Neural cell (in vitro differentiated cells): ENCODE results near the gene SKAP1. TPM values are rescaled to one million over a fixed set of nuclear protein-coding genes. Genes with fewer than 3 reads are reported as not detected.

ENCODE experiments used
- H2AFZ ChIP-seq: fragments of 200-600, 300-800 bp; sonication (generic), shearing (Covaris generic); 2 replicates; pipeline ENCODE4 v1.6.0; 2014; ENCODE audit warnings: low read depth, mild to moderate bottlenecking, antibody characterized with exemption, low read length, moderate library complexity
- H3F3A ChIP-seq: fragments of 200-600 bp; shearing (Covaris generic); 2 replicates; pipeline ENCODE4 v1.6.1; 2016; ENCODE audit warnings: mild to moderate bottlenecking, moderate library complexity, mixed read lengths, antibody characterized with exemption, low read length; ENCODE audit not compliant: insufficient read depth, poor library complexity, severe bottlenecking
- H3K27ac ChIP-seq: fragments of 200-600, 300-800 bp; sonication (generic), shearing (Covaris generic); 2 replicates; pipeline ENCODE4 v1.5.1; 2014; ENCODE audit warnings: mild to moderate bottlenecking, low read length, moderate library complexity
- H3K27me3 ChIP-seq: fragments of 300-800, 200-600 bp; sonication (generic), shearing (Covaris generic); 2 replicates; pipeline ENCODE4 v1.6.0; 2014; ENCODE audit warnings: mild to moderate bottlenecking, low read depth, low read length, moderate library complexity; ENCODE audit not compliant: insufficient read depth
- H3K36me3 ChIP-seq: fragments of 300-800, 200-600 bp; sonication (generic), shearing (Covaris generic); 2 replicates; pipeline ENCODE4 v1.5.1; 2014; ENCODE audit warnings: mild to moderate bottlenecking, antibody characterized with exemption, low read length, moderate library complexity; ENCODE audit not compliant: insufficient read depth
- H3K4me2 ChIP-seq: fragments of 300-800, 200-600 bp; sonication (generic), shearing (Covaris generic); 2 replicates; pipeline ENCODE4 v1.6.0; 2014; ENCODE audit warnings: mild to moderate bottlenecking, low read length
- H3K4me3 ChIP-seq: fragments of 300-800, 200-600 bp; sonication (generic), shearing (Covaris generic); 2 replicates; pipeline ENCODE4 v1.5.1; 2014; ENCODE audit warnings: mild to moderate bottlenecking, low read length, moderate library complexity
- H3K79me2 ChIP-seq: fragments of 200-600 bp; shearing (Covaris generic); replicated peaks from 2 replicates; pipeline ENCODE4 v1.6.0; 2014; ENCODE audit warnings: mild to moderate bottlenecking, low read length, moderate library complexity; ENCODE audit not compliant: insufficient read depth
- H3K9ac ChIP-seq: fragments of 300-800, 200-600 bp; sonication (generic), shearing (Covaris generic); 2 replicates; pipeline ENCODE4 v1.6.1; 2016; ENCODE audit warnings: mild to moderate bottlenecking, low read length, mixed read lengths
- H3K9me2 ChIP-seq: fragments of 200-600 bp; shearing (Covaris generic); 2 replicates; pipeline ENCODE4 v1.6.1; 2016; ENCODE audit warnings: mild to moderate bottlenecking, low read length, mixed read lengths; ENCODE audit not compliant: insufficient read depth
- H3K9me3 ChIP-seq: fragments of 200-600, 300-800 bp; sonication (generic), shearing (Covaris generic); 2 replicates; pipeline ENCODE4 v1.6.1; 2016; ENCODE audit warnings: mild to moderate bottlenecking, mixed run types, low read length, moderate library complexity, mixed read lengths
- H4K20me1 ChIP-seq: fragments of 200-600 bp; shearing (Covaris generic); 2 replicates; pipeline ENCODE4 v1.6.1; 2016; ENCODE audit warnings: mild to moderate bottlenecking, mixed run types; ENCODE audit not compliant: insufficient read depth
- EP300 ChIP-seq: fragments of 450-650 bp; conservative IDR thresholded peaks from 2 replicates; pipeline ENCODE4 v1.6.1; 2014; ENCODE audit warnings: antibody characterized with exemption, mild to moderate bottlenecking, moderate library complexity; ENCODE audit not compliant: poor library complexity, severe bottlenecking
- EZH2 ChIP-seq: fragments of 200-600, 300-800 bp; shearing (Covaris generic), sonication (generic); IDR thresholded peaks from 2 replicates; pipeline ENCODE4 v1.6.1; 2014; ENCODE audit warnings: antibody characterized with exemption, low read length, borderline replicate concordance, mild to moderate bottlenecking; ENCODE audit not compliant: insufficient read depth, poor library complexity, severe bottlenecking
- MXI1 ChIP-seq: fragments of 450-650 bp; conservative IDR thresholded peaks from 2 replicates; pipeline ENCODE4 v1.6.1; 2014; ENCODE audit warnings: antibody characterized with exemption, mild to moderate bottlenecking; ENCODE audit not compliant: poor library complexity, severe bottlenecking
- POLR2AphosphoS5 ChIP-seq: IDR thresholded peaks from 2 replicates; pipeline ENCODE4 v1.6.1; 2012
- RAD21 ChIP-seq: fragments of 450-650 bp; conservative IDR thresholded peaks from 2 replicates; pipeline ENCODE4 v1.6.1; 2014; ENCODE audit warnings: antibody characterized with exemption, mild to moderate bottlenecking, moderate library complexity
- SMC3 ChIP-seq: fragments of 450-650 bp; conservative IDR thresholded peaks from 2 replicates; pipeline ENCODE4 v1.6.1; 2014; ENCODE audit warnings: antibody characterized with exemption, mild to moderate bottlenecking, moderate library complexity; ENCODE audit not compliant: poor library complexity
- TAF1 ChIP-seq: IDR thresholded peaks from 2 replicates; pipeline ENCODE4 v1.6.1; 2012; ENCODE audit warnings: low read depth
- polyA plus RNA-seq: library from polyadenylated mRNA; depleted of rRNA; stranded (reverse); fragments of >200 nt; gene quantifications from 2 replicates; pipeline ENCODE4 v1.2.3, GENCODE V29; 2014
- TF ChIP-seq, protein P1 (sequence below): IDR thresholded peaks from 2 replicates; pipeline ENCODE4 v1.6.1; 2012; ENCODE audit warnings: borderline replicate concordance
- TF ChIP-seq, protein P2 (sequence below): fragments of 450-650 bp; IDR thresholded peaks from 2 replicates; pipeline ENCODE4 v1.5.1; 2014; ENCODE audit warnings: antibody characterized with exemption, mild to moderate bottlenecking, moderate library complexity; ENCODE audit not compliant: poor library complexity, severe bottlenecking

Gene SKAP1
- polyA plus RNA-seq, 1 donor from 2014 or later = 0.63 TPM

DNA sequence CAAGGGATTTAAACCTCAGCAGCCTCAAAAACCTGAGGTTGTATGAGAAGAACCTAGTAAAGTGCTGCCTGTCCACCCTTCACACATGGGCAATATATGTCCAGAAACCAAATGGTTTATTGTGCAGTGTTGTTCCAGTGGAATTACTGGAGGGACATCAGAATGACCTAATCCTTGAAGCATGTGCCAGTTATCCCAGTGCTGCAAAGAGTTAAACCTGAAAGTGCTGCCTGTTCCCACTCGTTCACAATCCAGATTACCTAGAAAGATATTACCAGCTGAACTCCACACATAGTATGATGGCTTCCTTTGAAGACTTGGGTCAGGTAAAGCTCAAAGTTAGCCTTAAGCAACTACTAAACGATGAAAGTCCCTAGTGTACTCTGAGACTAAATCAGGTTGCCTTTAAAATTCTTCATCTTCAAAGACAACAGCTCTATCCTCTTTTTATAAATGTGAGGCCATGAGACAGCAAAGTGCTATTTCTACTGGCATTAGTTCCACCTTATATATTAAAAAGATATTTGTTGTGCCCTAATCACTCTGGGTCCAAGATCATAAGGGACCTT, 189.4 kb downstream of the SKAP1 start:
- Histone ChIP-seq H3K79me2 (no peaks in the 10 kb centered on the region), H2AFZ (no peak overlapping the region), H3K9me2 (no peaks in the 10 kb centered on the region), H3K4me3 (peak overlapping the region; percentile 31), H3K9ac (peak overlapping the region; percentile 49), H3K4me2 (no peak overlapping the region), H3K9me3 (no peaks in the 10 kb centered on the region), H3K27ac (peak overlapping the region; percentile 84), H3K27me3 (no peaks in the 10 kb centered on the region), H4K20me1 (no peaks in the 10 kb centered on the region), H3F3A (no peaks in the 10 kb centered on the region), H3K36me3 (no peaks in the 10 kb centered on the region)
- no peak for TF ChIP-seq EZH2
- no peak for TF ChIP-seq EP300
- TF ChIP-seq POLR2AphosphoS5 = no peak
- no peak for TF ChIP-seq TAF1
- TF ChIP-seq RAD21 = no peak
- TF ChIP-seq MXI1 = no peak
- TF ChIP-seq, protein P1, sequence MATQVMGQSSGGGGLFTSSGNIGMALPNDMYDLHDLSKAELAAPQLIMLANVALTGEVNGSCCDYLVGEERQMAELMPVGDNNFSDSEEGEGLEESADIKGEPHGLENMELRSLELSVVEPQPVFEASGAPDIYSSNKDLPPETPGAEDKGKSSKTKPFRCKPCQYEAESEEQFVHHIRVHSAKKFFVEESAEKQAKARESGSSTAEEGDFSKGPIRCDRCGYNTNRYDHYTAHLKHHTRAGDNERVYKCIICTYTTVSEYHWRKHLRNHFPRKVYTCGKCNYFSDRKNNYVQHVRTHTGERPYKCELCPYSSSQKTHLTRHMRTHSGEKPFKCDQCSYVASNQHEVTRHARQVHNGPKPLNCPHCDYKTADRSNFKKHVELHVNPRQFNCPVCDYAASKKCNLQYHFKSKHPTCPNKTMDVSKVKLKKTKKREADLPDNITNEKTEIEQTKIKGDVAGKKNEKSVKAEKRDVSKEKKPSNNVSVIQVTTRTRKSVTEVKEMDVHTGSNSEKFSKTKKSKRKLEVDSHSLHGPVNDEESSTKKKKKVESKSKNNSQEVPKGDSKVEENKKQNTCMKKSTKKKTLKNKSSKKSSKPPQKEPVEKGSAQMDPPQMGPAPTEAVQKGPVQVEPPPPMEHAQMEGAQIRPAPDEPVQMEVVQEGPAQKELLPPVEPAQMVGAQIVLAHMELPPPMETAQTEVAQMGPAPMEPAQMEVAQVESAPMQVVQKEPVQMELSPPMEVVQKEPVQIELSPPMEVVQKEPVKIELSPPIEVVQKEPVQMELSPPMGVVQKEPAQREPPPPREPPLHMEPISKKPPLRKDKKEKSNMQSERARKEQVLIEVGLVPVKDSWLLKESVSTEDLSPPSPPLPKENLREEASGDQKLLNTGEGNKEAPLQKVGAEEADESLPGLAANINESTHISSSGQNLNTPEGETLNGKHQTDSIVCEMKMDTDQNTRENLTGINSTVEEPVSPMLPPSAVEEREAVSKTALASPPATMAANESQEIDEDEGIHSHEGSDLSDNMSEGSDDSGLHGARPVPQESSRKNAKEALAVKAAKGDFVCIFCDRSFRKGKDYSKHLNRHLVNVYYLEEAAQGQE = no peak
- TF ChIP-seq, protein P2, sequence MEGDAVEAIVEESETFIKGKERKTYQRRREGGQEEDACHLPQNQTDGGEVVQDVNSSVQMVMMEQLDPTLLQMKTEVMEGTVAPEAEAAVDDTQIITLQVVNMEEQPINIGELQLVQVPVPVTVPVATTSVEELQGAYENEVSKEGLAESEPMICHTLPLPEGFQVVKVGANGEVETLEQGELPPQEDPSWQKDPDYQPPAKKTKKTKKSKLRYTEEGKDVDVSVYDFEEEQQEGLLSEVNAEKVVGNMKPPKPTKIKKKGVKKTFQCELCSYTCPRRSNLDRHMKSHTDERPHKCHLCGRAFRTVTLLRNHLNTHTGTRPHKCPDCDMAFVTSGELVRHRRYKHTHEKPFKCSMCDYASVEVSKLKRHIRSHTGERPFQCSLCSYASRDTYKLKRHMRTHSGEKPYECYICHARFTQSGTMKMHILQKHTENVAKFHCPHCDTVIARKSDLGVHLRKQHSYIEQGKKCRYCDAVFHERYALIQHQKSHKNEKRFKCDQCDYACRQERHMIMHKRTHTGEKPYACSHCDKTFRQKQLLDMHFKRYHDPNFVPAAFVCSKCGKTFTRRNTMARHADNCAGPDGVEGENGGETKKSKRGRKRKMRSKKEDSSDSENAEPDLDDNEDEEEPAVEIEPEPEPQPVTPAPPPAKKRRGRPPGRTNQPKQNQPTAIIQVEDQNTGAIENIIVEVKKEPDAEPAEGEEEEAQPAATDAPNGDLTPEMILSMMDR = no peak
- TF ChIP-seq SMC3 = no peak

DNA sequence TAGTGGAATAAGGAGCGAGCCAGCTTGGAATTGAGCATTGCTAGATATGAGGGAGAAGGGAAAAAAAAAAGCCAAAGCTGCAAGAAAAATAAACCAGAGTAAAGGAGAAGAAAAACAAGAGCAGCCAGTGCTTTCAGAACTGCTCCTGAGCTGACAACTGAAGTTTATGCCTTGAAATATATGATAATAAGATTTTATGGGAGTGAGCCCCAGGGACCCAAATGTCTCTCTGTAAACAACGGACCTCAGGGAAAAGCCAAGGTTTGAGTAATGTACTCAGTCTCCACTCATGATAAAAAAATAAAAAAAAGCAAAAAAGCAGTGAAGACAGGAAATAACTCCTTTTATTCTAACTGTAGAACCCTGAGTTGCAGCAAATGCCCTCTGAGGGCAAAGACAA, 189.9 kb downstream of the SKAP1 start:
- Histone ChIP-seq H4K20me1 (no peaks in the 10 kb centered on the region), H3K4me3 (peak overlapping the region; percentile 31), H3K79me2 (no peaks in the 10 kb centered on the region), H3K4me2 (peak overlapping the region; percentile 10), H3K27me3 (no peaks in the 10 kb centered on the region), H3K9me2 (no peaks in the 10 kb centered on the region), H2AFZ (no peak overlapping the region), H3F3A (no peaks in the 10 kb centered on the region), H3K36me3 (no peaks in the 10 kb centered on the region), H3K9ac (peak overlapping the region; percentile 49), H3K27ac (peak overlapping the region; percentile 84), H3K9me3 (no peaks in the 10 kb centered on the region)
- no peak for TF ChIP-seq RAD21
- TF ChIP-seq SMC3 = no peak
- TF ChIP-seq, protein P2 = no peak
- no peak for TF ChIP-seq POLR2AphosphoS5
- TF ChIP-seq, protein P1 = no peak
- no peak for TF ChIP-seq MXI1
- TF ChIP-seq TAF1 = no peak
- TF ChIP-seq EP300 = no peak
- no peak for TF ChIP-seq EZH2
